Measurements from ENCODE around the gene CDHR4. TPM values are rescaled to one million over a fixed set of nuclear protein-coding genes. Genes with fewer than 3 reads are reported as not detected.

CDHR4 gene
- total and polyA plus RNA-seq, 9 of the 15 experiments (the other 6 are each of a cell fraction or from before 2014, with no cell fraction given) = 0.21 TPM; not detected in 8

DNA sequence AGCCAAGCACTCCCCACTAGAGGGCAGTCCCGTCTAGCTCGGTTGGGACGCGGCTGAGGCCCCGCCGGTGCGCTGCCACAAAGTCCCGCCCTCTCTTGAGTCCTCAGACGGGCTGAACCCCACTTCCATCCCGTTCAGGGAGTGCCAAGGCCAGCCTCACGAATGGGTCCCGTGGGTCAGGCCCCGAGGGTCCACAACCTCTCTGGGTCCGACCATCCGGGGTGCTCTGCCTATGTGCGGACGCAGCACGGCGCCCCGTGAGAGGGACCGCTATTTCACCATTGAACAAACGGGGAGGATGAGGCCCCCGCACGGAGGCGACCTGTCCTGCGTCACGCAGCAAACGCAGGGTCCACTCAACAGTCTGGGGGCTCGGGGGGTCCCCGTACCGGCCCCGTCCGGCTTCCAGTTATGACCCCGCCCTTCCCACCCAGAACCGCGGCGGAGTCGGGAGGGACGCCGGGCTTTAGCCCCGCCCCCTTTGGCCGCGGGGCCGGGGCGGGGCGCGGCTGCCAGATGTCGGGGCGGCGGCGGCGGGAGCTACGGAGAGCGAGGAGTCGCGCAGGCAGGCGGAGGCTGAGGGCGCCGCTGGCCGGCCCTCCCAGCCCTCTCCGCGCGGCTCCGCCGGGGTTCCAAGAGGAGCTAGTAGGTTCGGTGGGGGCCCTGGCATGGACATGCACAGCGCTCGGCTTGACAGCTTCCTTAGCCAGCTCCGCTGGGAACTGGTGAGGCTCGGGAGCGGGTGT lies 3.2 kb upstream of the CDHR4 start, which contains the start of gene INKA1:
TSS of gene INKA1 (plus strand) at position 543 of the 746 bp plus-strand sequence. CDS start at position 675, 132 bp downstream.
- peak; percentile 87 to 91 (median 88) for DNase-seq (ENCODE audit: extremely low read depth in 1 of 4, low spot score in 3 of 4)
- Histone ChIP-seq H3K27ac (ENCODE audit: extremely low read depth, low read depth, low read length) (peak within 1 kb of the TSS; percentile 81), H2AFZ (ENCODE audit: low read depth, low read length) (peak within 1 kb of the TSS; percentile 100), H3K4me2 (ENCODE audit: insufficient read depth, low read length) (peak within 1 kb of the TSS; percentile 96), H3K9me1 (ENCODE audit: control insufficient read depth, insufficient read depth, low read length) (peaks cover 4% of the 10 kb centered on the region), H3K4me1 (replicated peaks in 1 of 2; ENCODE audit: control insufficient read depth in 2 of 2, insufficient read depth in 2 of 2, low read length in 2 of 2) (peaks cover 43 to 62% of the 10 kb centered on the region in 2 experiments), H3K27me3 (ENCODE audit: control insufficient read depth in 2 of 2, insufficient read depth in 2 of 2, low read length in 2 of 2) (no peaks in the 10 kb centered on the region), H3K4me3 (peak within 1 kb of the TSS; percentile 82), H4K20me1 (replicated peaks; ENCODE audit: control insufficient read depth, insufficient read depth, low read length) (no peaks in the 10 kb centered on the region), H3K79me2 (ENCODE audit: control insufficient read depth, insufficient read depth, low read length) (peaks cover 23% of the 10 kb centered on the region), H3K9ac (ENCODE audit: insufficient read depth in 1 of 2, low read depth in 2 of 2, low read length in 2 of 2) (peak within 1 kb of the TSS; percentile 71 to 95), H3K36me3 (ENCODE audit: control insufficient read depth, insufficient read depth, low read length) (peaks cover 9% of the 10 kb centered on the region; the same call in 2 of the 3 replicates), H3K9me3 (replicated peaks; ENCODE audit: control insufficient read depth, insufficient read depth, low read depth, low read length) (no peaks in the 10 kb centered on the region)
- intact Hi-C loops (cut with micrococcal nuclease) (loop anchor here (1.0 to 2.0 kb wide), 2 partner anchors 36 to 104 kb away; no protein-coding TSS in a partner anchor), in situ Hi-C loops (cut with MboI) (no loop called here)
- BruUV-seq (replicated peaks) = no TSS peak
- POLR2A ChIA-PET = interaction anchor here (0.6 to 2.4 kb wide), 12 partner anchors 10 to 890 kb away, joined by 3 to 16 read pairs (median 4); partner anchors contain the start of genes GMPPB, IP6K1, MST1R and RBM5
- ATAC-seq = peak; percentile 85
- CTCF ChIA-PET (ENCODE audit: low intra/inter-chr PET ratio) = interaction anchor here (2.0 kb wide), 1 partner anchor 36 kb away, joined by 9 read pairs; no protein-coding TSS in a partner anchor
- FAIRE-seq = no peak
- WGBS (ENCODE audit: insufficient coverage, low coverage, missing lambda C conversion rate) = 0% methylated on average over 23 of the region's 71 CpGs
- TF ChIP-seq, protein P1, sequence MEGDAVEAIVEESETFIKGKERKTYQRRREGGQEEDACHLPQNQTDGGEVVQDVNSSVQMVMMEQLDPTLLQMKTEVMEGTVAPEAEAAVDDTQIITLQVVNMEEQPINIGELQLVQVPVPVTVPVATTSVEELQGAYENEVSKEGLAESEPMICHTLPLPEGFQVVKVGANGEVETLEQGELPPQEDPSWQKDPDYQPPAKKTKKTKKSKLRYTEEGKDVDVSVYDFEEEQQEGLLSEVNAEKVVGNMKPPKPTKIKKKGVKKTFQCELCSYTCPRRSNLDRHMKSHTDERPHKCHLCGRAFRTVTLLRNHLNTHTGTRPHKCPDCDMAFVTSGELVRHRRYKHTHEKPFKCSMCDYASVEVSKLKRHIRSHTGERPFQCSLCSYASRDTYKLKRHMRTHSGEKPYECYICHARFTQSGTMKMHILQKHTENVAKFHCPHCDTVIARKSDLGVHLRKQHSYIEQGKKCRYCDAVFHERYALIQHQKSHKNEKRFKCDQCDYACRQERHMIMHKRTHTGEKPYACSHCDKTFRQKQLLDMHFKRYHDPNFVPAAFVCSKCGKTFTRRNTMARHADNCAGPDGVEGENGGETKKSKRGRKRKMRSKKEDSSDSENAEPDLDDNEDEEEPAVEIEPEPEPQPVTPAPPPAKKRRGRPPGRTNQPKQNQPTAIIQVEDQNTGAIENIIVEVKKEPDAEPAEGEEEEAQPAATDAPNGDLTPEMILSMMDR (IDR thresholded peaks at IDR 0.05 in 2 of 3, conservative IDR thresholded peaks at IDR 0.05 in 1 of 3; ENCODE audit: insufficient read depth in 2 of 3, low read depth in 1 of 3, low read length in 3 of 3) = peak; percentile 79 to 87 (median 84)
- TF ChIP-seq, protein P2, sequence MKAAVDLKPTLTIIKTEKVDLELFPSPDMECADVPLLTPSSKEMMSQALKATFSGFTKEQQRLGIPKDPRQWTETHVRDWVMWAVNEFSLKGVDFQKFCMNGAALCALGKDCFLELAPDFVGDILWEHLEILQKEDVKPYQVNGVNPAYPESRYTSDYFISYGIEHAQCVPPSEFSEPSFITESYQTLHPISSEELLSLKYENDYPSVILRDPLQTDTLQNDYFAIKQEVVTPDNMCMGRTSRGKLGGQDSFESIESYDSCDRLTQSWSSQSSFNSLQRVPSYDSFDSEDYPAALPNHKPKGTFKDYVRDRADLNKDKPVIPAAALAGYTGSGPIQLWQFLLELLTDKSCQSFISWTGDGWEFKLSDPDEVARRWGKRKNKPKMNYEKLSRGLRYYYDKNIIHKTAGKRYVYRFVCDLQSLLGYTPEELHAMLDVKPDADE (conservative IDR thresholded peaks at IDR 0.05; ENCODE audit: control insufficient read depth, low read depth, low read length) = 0 out of 2 replicates have a peak, but pooled peaks have one; percentile 18
- TF ChIP-seq CBX3 (IDR thresholded peaks at IDR 0.05; ENCODE audit: borderline replicate concordance in 1 of 2, low read length in 2 of 2) = no peak
- no peak for TF ChIP-seq CHCHD3 (CRISPR knock-in tag; IDR thresholded peaks at IDR 0.05)
- no peak for TF ChIP-seq CAMTA2 (CRISPR knock-in tag; conservative IDR thresholded peaks at IDR 0.05)
- TF ChIP-seq SMC3 (conservative IDR thresholded peaks at IDR 0.05; ENCODE audit: insufficient read depth, low read depth, low read length) = peak; percentile 66
- TF ChIP-seq, protein P3, sequence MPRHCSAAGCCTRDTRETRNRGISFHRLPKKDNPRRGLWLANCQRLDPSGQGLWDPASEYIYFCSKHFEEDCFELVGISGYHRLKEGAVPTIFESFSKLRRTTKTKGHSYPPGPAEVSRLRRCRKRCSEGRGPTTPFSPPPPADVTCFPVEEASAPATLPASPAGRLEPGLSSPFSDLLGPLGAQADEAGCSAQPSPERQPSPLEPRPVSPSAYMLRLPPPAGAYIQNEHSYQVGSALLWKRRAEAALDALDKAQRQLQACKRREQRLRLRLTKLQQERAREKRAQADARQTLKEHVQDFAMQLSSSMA (CRISPR knock-in tag; IDR thresholded peaks at IDR 0.05) = no peak
- no peak for TF ChIP-seq GTF2F1 (IDR thresholded peaks at IDR 0.05; ENCODE audit: low read depth, low read length)
- TF ChIP-seq, protein P4, sequence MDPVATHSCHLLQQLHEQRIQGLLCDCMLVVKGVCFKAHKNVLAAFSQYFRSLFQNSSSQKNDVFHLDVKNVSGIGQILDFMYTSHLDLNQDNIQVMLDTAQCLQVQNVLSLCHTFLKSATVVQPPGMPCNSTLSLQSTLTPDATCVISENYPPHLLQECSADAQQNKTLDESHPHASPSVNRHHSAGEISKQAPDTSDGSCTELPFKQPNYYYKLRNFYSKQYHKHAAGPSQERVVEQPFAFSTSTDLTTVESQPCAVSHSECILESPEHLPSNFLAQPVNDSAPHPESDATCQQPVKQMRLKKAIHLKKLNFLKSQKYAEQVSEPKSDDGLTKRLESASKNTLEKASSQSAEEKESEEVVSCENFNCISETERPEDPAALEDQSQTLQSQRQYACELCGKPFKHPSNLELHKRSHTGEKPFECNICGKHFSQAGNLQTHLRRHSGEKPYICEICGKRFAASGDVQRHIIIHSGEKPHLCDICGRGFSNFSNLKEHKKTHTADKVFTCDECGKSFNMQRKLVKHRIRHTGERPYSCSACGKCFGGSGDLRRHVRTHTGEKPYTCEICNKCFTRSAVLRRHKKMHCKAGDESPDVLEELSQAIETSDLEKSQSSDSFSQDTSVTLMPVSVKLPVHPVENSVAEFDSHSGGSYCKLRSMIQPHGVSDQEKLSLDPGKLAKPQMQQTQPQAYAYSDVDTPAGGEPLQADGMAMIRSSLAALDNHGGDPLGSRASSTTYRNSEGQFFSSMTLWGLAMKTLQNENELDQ (CRISPR knock-in tag; IDR thresholded peaks at IDR 0.05; ENCODE audit: borderline replicate concordance) = no peak
- peak; percentile 20; the same call in 1 of the 2 replicates for TF ChIP-seq ZBTB7A (IDR thresholded peaks at IDR 0.05; ENCODE audit: borderline replicate concordance, control insufficient read depth, low read depth, low read length)
- TF ChIP-seq ZNF695 (CRISPR knock-in tag; IDR thresholded peaks at IDR 0.05) = no peak
- 0 out of 2 replicates have a peak, but pooled peaks have one; percentile 20 for TF ChIP-seq L3MBTL2 (IDR thresholded peaks at IDR 0.05)
